ENCODE results near the gene CLEC4F. TPM values are rescaled to one million over a fixed set of nuclear protein-coding genes. Genes with fewer than 3 reads are reported as not detected.

CLEC4F gene
- total and polyA plus RNA-seq, 2 of the 13 experiments (the other 11 are each of a cell fraction or from before 2014, with no cell fraction given), result 0.12 to 0.13 TPM

DNA sequence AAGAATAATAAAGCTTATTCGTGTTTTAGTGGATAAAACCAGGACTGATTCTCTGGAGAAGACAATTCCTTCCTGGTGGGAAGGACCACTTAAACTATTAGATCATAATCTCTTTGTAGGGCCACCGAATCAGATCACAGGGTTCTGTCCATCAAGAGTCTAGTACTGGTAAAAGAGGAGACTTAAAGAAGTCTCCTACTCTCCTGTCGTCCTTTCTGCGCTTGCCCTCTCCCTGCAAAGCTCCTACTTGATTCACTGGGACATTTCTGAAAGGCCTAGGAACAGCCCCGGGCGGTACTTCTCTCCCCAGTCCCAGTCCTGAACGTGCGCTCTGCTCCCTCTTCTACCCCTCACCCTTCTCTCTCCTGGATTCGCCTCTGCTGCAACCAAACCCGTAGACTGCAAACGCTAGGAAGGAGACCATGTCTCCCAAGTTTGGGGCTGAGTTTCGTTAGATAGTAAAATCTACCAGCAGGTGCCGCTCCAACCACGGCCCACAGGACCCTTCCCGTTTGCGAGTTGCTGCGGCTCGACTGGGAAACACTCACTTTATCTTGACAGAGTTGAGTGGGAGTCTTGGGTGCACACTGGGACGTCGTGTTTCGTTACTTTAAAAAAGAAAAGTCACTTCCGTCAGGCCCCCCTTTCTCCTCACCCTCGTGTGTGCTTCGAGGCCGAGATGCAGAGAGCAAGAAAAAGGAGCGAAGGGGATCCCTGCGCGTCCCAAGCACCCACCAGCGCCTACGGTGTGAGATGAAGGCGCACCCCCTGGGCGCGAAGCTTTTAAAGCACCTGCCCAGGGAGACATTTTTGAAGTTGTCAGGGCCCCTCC lies 30.9 kb downstream of the CLEC4F start (continued):
- TF ChIP-seq, protein P1, sequence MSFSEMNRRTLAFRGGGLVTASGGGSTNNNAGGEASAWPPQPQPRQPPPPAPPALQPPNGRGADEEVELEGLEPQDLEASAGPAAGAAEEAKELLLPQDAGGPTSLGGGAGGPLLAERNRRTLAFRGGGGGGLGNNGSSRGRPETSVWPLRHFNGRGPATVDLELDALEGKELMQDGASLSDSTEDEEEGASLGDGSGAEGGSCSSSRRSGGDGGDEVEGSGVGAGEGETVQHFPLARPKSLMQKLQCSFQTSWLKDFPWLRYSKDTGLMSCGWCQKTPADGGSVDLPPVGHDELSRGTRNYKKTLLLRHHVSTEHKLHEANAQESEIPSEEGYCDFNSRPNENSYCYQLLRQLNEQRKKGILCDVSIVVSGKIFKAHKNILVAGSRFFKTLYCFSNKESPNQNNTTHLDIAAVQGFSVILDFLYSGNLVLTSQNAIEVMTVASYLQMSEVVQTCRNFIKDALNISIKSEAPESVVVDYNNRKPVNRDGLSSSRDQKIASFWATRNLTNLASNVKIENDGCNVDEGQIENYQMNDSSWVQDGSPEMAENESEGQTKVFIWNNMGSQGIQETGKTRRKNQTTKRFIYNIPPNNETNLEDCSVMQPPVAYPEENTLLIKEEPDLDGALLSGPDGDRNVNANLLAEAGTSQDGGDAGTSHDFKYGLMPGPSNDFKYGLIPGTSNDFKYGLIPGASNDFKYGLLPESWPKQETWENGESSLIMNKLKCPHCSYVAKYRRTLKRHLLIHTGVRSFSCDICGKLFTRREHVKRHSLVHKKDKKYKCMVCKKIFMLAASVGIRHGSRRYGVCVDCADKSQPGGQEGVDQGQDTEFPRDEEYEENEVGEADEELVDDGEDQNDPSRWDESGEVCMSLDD (CRISPR knock-in tag; IDR thresholded peaks at IDR 0.05; ENCODE audit: borderline replicate concordance), result no peak
- TF ChIP-seq XRCC5 (optimal IDR thresholded peaks at IDR 0.05; ENCODE audit: low read length), result peak; percentile 85
- TF ChIP-seq AGO1 (IDR thresholded peaks at IDR 0.05; ENCODE audit: low read depth, low read length, poor library complexity, severe bottlenecking), result no peak
- TF ChIP-seq, protein P2, sequence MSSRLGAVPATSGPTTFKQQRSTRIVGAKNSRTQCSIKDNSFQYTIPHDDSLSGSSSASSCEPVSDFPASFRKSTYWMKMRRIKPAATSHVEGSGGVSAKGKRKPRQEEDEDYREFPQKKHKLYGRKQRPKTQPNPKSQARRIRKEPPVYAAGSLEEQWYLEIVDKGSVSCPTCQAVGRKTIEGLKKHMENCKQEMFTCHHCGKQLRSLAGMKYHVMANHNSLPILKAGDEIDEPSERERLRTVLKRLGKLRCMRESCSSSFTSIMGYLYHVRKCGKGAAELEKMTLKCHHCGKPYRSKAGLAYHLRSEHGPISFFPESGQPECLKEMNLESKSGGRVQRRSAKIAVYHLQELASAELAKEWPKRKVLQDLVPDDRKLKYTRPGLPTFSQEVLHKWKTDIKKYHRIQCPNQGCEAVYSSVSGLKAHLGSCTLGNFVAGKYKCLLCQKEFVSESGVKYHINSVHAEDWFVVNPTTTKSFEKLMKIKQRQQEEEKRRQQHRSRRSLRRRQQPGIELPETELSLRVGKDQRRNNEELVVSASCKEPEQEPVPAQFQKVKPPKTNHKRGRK (CRISPR knock-in tag; IDR thresholded peaks at IDR 0.05), result no peak
- TF ChIP-seq, protein P3, sequence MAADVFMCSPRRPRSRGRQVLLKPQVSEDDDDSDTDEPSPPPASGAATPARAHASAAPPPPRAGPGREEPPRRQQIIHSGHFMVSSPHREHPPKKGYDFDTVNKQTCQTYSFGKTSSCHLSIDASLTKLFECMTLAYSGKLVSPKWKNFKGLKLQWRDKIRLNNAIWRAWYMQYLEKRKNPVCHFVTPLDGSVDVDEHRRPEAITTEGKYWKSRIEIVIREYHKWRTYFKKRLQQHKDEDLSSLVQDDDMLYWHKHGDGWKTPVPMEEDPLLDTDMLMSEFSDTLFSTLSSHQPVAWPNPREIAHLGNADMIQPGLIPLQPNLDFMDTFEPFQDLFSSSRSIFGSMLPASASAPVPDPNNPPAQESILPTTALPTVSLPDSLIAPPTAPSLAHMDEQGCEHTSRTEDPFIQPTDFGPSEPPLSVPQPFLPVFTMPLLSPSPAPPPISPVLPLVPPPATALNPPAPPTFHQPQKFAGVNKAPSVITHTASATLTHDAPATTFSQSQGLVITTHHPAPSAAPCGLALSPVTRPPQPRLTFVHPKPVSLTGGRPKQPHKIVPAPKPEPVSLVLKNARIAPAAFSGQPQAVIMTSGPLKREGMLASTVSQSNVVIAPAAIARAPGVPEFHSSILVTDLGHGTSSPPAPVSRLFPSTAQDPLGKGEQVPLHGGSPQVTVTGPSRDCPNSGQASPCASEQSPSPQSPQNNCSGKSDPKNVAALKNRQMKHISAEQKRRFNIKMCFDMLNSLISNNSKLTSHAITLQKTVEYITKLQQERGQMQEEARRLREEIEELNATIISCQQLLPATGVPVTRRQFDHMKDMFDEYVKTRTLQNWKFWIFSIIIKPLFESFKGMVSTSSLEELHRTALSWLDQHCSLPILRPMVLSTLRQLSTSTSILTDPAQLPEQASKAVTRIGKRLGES (CRISPR knock-in tag; IDR thresholded peaks at IDR 0.05; ENCODE audit: borderline replicate concordance), result no peak
- TF ChIP-seq ZNF75D (CRISPR knock-in tag; IDR thresholded peaks at IDR 0.05; ENCODE audit: borderline replicate concordance), result no peak
- no peak for TF ChIP-seq GTF3A (CRISPR knock-in tag; conservative IDR thresholded peaks at IDR 0.05)
- TF ChIP-seq ZBTB20 (CRISPR knock-in tag; IDR thresholded peaks at IDR 0.05; ENCODE audit: borderline replicate concordance, low read depth), result no peak
- TF ChIP-seq WIZ (CRISPR knock-in tag; IDR thresholded peaks at IDR 0.05), result no peak
- TF ChIP-seq, protein P4, sequence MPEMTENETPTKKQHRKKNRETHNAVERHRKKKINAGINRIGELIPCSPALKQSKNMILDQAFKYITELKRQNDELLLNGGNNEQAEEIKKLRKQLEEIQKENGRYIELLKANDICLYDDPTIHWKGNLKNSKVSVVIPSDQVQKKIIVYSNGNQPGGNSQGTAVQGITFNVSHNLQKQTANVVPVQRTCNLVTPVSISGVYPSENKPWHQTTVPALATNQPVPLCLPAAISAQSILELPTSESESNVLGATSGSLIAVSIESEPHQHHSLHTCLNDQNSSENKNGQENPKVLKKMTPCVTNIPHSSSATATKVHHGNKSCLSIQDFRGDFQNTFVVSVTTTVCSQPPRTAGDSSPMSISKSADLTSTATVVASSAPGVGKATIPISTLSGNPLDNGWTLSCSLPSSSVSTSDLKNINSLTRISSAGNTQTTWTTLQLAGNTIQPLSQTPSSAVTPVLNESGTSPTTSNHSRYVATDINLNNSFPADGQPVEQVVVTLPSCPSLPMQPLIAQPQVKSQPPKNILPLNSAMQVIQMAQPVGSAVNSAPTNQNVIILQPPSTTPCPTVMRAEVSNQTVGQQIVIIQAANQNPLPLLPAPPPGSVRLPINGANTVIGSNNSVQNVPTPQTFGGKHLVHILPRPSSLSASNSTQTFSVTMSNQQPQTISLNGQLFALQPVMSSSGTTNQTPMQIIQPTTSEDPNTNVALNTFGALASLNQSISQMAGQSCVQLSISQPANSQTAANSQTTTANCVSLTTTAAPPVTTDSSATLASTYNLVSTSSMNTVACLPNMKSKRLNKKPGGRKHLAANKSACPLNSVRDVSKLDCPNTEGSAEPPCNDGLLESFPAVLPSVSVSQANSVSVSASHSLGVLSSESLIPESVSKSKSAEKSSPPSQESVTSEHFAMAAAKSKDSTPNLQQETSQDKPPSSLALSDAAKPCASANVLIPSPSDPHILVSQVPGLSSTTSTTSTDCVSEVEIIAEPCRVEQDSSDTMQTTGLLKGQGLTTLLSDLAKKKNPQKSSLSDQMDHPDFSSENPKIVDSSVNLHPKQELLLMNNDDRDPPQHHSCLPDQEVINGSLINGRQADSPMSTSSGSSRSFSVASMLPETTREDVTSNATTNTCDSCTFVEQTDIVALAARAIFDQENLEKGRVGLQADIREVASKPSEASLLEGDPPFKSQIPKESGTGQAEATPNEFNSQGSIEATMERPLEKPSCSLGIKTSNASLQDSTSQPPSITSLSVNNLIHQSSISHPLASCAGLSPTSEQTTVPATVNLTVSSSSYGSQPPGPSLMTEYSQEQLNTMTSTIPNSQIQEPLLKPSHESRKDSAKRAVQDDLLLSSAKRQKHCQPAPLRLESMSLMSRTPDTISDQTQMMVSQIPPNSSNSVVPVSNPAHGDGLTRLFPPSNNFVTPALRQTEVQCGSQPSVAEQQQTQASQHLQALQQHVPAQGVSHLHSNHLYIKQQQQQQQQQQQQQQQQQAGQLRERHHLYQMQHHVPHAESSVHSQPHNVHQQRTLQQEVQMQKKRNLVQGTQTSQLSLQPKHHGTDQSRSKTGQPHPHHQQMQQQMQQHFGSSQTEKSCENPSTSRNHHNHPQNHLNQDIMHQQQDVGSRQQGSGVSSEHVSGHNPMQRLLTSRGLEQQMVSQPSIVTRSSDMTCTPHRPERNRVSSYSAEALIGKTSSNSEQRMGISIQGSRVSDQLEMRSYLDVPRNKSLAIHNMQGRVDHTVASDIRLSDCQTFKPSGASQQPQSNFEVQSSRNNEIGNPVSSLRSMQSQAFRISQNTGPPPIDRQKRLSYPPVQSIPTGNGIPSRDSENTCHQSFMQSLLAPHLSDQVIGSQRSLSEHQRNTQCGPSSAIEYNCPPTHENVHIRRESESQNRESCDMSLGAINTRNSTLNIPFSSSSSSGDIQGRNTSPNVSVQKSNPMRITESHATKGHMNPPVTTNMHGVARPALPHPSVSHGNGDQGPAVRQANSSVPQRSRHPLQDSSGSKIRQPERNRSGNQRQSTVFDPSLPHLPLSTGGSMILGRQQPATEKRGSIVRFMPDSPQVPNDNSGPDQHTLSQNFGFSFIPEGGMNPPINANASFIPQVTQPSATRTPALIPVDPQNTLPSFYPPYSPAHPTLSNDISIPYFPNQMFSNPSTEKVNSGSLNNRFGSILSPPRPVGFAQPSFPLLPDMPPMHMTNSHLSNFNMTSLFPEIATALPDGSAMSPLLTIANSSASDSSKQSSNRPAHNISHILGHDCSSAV (CRISPR knock-in tag; IDR thresholded peaks at IDR 0.05; ENCODE audit: borderline replicate concordance), result no peak
- no peak for TF ChIP-seq ZSCAN22 (CRISPR knock-in tag; IDR thresholded peaks at IDR 0.05)
- no peak for TF ChIP-seq RFXANK (CRISPR knock-in tag; IDR thresholded peaks at IDR 0.05)

Measured in HepG2 (cell line).